ENCODE results near the gene SLC9C2.
A peak's percentile ranks its signal among the peaks of the same experiment; 100 is the strongest.
"Not testable (repeated sequence)": the region's sequence is repeated elsewhere in the genome, so short reads cannot be mapped to it uniquely, and the experiment has no call there.

Gene SLC9C2

GRCh38 chr1:173478094-173478674 is 124.7 kb downstream of the SLC9C2 start:
- peak; percentile 3 for DNase-seq

GRCh38 chr1:173477286-173478093 is 125.4 kb downstream of the SLC9C2 start, which contains the start of gene PRDX6:
Gene PRDX6, plus strand, starts transcription at chr1:173477335. Its CDS starts 63 bp downstream, at chr1:173477398.
- DNase-seq: peak; percentile 88

- DNase-seq: peak; percentile 88
These were observed 126.1 kb downstream of the SLC9C2 start for GRCh38 chr1:173476665-173477285.

- DNase-seq: no peak
These were observed 126.6 kb downstream of the SLC9C2 start for GRCh38 chr1:173476197-173476664.

- DNase-seq: no peak
These were observed 127.2 kb downstream of the SLC9C2 start for GRCh38 chr1:173475564-173476196.

GRCh38 chr1:173474780-173475421 is 128.0 kb downstream of the SLC9C2 start:
- not testable (repeated sequence) for DNase-seq

GRCh38 chr1:173474097-173474779 is 128.6 kb downstream of the SLC9C2 start:
- DNase-seq: no peak

- no peak for DNase-seq
These were observed 129.3 kb downstream of the SLC9C2 start for GRCh38 chr1:173473599-173474011.

- DNase-seq: no peak
These were observed 132.3 kb downstream of the SLC9C2 start for GRCh38 chr1:173470608-173471007.

GRCh38 chr1:173469656-173470055 is 133.2 kb downstream of the SLC9C2 start:
- DNase-seq: no peak

GRCh38 chr1:173467426-173467825 is 135.4 kb downstream of the SLC9C2 start:
- DNase-seq: no peak

- DNase-seq: not testable (repeated sequence)
These were observed 138.7 kb downstream of the SLC9C2 start for GRCh38 chr1:173464185-173464584.

- DNase-seq: not testable (repeated sequence)
These were observed 140.2 kb downstream of the SLC9C2 start for GRCh38 chr1:173462666-173463065.

GRCh38 chr1:173459885-173460284 is 143.0 kb downstream of the SLC9C2 start:
- no peak for DNase-seq

- DNase-seq: no peak
These were observed 147.8 kb downstream of the SLC9C2 start for GRCh38 chr1:173454966-173455524.

GRCh38 chr1:173453982-173454381 is 148.9 kb downstream of the SLC9C2 start:
- no peak for DNase-seq

GRCh38 chr1:173451981-173452380 is 150.9 kb downstream of the SLC9C2 start:
- peak; percentile 66 for DNase-seq
